GM12878 (cell line): ENCODE results near the gene TTC1. TPM values are rescaled to one million over a fixed set of nuclear protein-coding genes. Genes with fewer than 3 reads are reported as not detected.

Experiments used
- ATAC-seq: fragments of 200-7000 bp; cut with Tn5 transposase; 3 replicates; pipeline ENCODE4 v1.9.1; 2020; ENCODE audit warnings: mild to moderate bottlenecking, moderate library complexity
- BruUV-seq: library from RNA; stranded (reverse); fragments of 400-500 nt; replicated peaks from 2 replicates; lab custom pipeline; 2021; lab: Mats Ljungman, UMichigan
- CTCF ChIA-PET: fragments of 300-600 bp; sonication (Branson Sonifier 250); formaldehyde crosslinking; extraction: SDS; loops from one replicate; lab custom pipeline; 2021; ENCODE audit warnings: inconsistent platforms; lab: Yijun Ruan, JAX
- POLR2A ChIA-PET: fragments of 350-600 bp; formaldehyde crosslinking; extraction: SDS; loops from one replicate; lab custom pipeline; 2021; ENCODE audit warnings: inconsistent platforms; lab: Charles Lee
- RAD21 ChIA-PET: fragments of 300-600 bp; sonication (Branson Sonifier 250); formaldehyde crosslinking; loops from one replicate; lab custom pipeline; 2023; ENCODE audit warnings: antibody characterized with exemption; ENCODE audit not compliant: unreplicated experiment; lab: Charles Lee
- SMC1A ChIA-PET: fragments of 300-600 bp; sonication (Branson Sonifier 250); formaldehyde crosslinking; loops from one replicate; lab custom pipeline; 2023; ENCODE audit not compliant: unreplicated experiment, uncharacterized antibody; lab: Charles Lee
- DNase-seq: peaks from one replicate; pipeline ENCODE4 v3.0.0-alpha.2; 2011; ENCODE audit warnings: low read depth, low spot score
- FAIRE-seq: peaks from 3 replicates; lab custom pipeline; 2011; peaks lifted over from hg19 to GRCh38; lab: Jason Lieb, UNC
- H2AFZ ChIP-seq: 2 replicates; pipeline ENCODE4 v1.6.0; 2011; ENCODE audit warnings: low read depth, low read length, control low read depth; ENCODE audit not compliant: control insufficient read depth
- H3K27ac ChIP-seq: 2 replicates; pipeline ENCODE4 v1.5.1; 2011; ENCODE audit warnings: control low read depth; ENCODE audit not compliant: control insufficient read depth, insufficient read depth
- H3K27me3 ChIP-seq, 2 experiments: replicated peaks in 1 of 2; 2 replicates each; pipeline versions ENCODE4 v1.6.0 to v1.6.1; 2011; ENCODE audit warnings: low read length in 1 of 2; ENCODE audit not compliant: control insufficient read depth in 2 of 2, insufficient read depth in 2 of 2
- H3K36me3 ChIP-seq, 2 experiments: 2 replicates each; pipeline ENCODE4 v1.5.1; 2011; ENCODE audit warnings: low read length in 1 of 2; ENCODE audit not compliant: control insufficient read depth in 2 of 2, insufficient read depth in 2 of 2
- H3K4me1 ChIP-seq: 2 replicates; pipeline ENCODE4 v1.6.1; 2011; ENCODE audit warnings: mild to moderate bottlenecking, low read length, moderate library complexity, mixed read lengths; ENCODE audit not compliant: control insufficient read depth, insufficient read depth
- H3K4me2 ChIP-seq: 2 replicates; pipeline ENCODE4 v1.6.0; 2011; ENCODE audit warnings: control low read depth; ENCODE audit not compliant: control insufficient read depth, insufficient read depth
- H3K4me3 ChIP-seq: fragments of 200-600 bp; sonication (generic); 2 replicates; pipeline ENCODE4 v1.5.1; 2016
- H3K79me2 ChIP-seq: 2 replicates; pipeline ENCODE4 v1.6.0; 2011; ENCODE audit warnings: low read length; ENCODE audit not compliant: control insufficient read depth, insufficient read depth
- H3K9ac ChIP-seq: 2 replicates; pipeline ENCODE4 v1.8.0; 2011; ENCODE audit warnings: low read length, control low read depth, mixed read lengths; ENCODE audit not compliant: control insufficient read depth, insufficient read depth
- H3K9me3 ChIP-seq: replicated peaks from 3 replicates; pipeline ENCODE4 v1.5.1; 2011; ENCODE audit warnings: mild to moderate bottlenecking, low read length; ENCODE audit not compliant: control insufficient read depth, insufficient read depth
- H4K20me1 ChIP-seq: 2 replicates; pipeline ENCODE4 v1.6.0; 2011; ENCODE audit not compliant: control insufficient read depth, insufficient read depth
- CBFB ChIP-seq: IDR thresholded peaks from 2 replicates; pipeline ENCODE4 v1.6.1; 2016; ENCODE audit warnings: antibody characterized with exemption, low read depth
- CBX3 ChIP-seq: fragments of 200-600 bp; sonication (generic); IDR thresholded peaks from 2 replicates; pipeline ENCODE4 v1.6.1; 2016; ENCODE audit warnings: low read depth, borderline replicate concordance
- CEBPB ChIP-seq, 2 experiments: fragments of 150-350 bp in 1 of 2; IDR thresholded peaks; 2 replicates each; pipeline ENCODE4 v1.6.1; 2012 to 2014; ENCODE audit warnings: low read depth in 2 of 2, low read length in 2 of 2, borderline replicate concordance in 1 of 2, inconsistent platforms in 1 of 2
- CHD4 ChIP-seq: fragments of 200-600 bp; sonication (generic); IDR thresholded peaks from 2 replicates; pipeline ENCODE4 v1.6.1; 2016; ENCODE audit warnings: mild to moderate bottlenecking
- CREB1 ChIP-seq: IDR thresholded peaks from 2 replicates; pipeline ENCODE4 v1.6.1; 2012; ENCODE audit warnings: low read depth, mild to moderate bottlenecking, inconsistent platforms
- GATAD2B ChIP-seq: fragments of 450-650 bp; conservative IDR thresholded peaks from 2 replicates; pipeline ENCODE4 v1.6.1; 2017; ENCODE audit warnings: low read depth, mild to moderate bottlenecking, moderate library complexity
- IKZF1 ChIP-seq: fragments of 450-650 bp; conservative IDR thresholded peaks from 2 replicates; pipeline ENCODE4 v1.6.1; 2017; ENCODE audit warnings: antibody characterized with exemption, mild to moderate bottlenecking
- IRF4 ChIP-seq: IDR thresholded peaks from 2 replicates; pipeline ENCODE4 v1.6.1; 2011; ENCODE audit warnings: low read depth, low read length
- MEF2A ChIP-seq: IDR thresholded peaks from 2 replicates; pipeline ENCODE4 v1.6.1; 2011; ENCODE audit warnings: low read depth, mild to moderate bottlenecking, low read length, moderate library complexity; ENCODE audit not compliant: insufficient read depth
- NR2C1 ChIP-seq: fragments of 450-650 bp; IDR thresholded peaks from 2 replicates; pipeline ENCODE4 v1.6.1; 2017; ENCODE audit warnings: antibody characterized with exemption, mild to moderate bottlenecking, moderate library complexity
- NR2F1 ChIP-seq: fragments of 450-650 bp; conservative IDR thresholded peaks from 2 replicates; pipeline ENCODE4 v1.6.1; 2017; ENCODE audit warnings: mild to moderate bottlenecking
- STAT3 ChIP-seq: IDR thresholded peaks from 2 replicates; pipeline ENCODE4 v1.6.1; 2011; ENCODE audit warnings: low read depth, low read length, improper control_type of control experiment
- SUZ12 ChIP-seq: fragments of 200-600 bp; sonication (generic); IDR thresholded peaks from one replicate; pipeline ENCODE4 v1.6.1; 2018; ENCODE audit warnings: antibody characterized with exemption, mild to moderate bottlenecking; ENCODE audit not compliant: unreplicated experiment
- ZBTB11 ChIP-seq: fragments of 450-650 bp; formaldehyde crosslinking; IDR thresholded peaks from 2 replicates; pipeline ENCODE4 v1.5.0; 2022; ENCODE audit warnings: mild to moderate bottlenecking, missing genetic modification characterization
- ZBTB4 ChIP-seq: fragments of 450-650 bp; formaldehyde crosslinking; IDR thresholded peaks from 2 replicates; pipeline ENCODE4 v1.4.0; 2022; ENCODE audit warnings: mild to moderate bottlenecking, moderate library complexity
- ZZZ3 ChIP-seq: IDR thresholded peaks from 2 replicates; pipeline ENCODE4 v1.6.1; 2011; ENCODE audit warnings: low read depth; ENCODE audit not compliant: control insufficient read depth, insufficient read length
- WGBS: methylation state at CpG from one replicate; pipeline ENCODE4 v1.1.6; 2016; ENCODE audit warnings: low lambda C conversion rate; ENCODE audit not compliant: insufficient replicate concordance, insufficient coverage; ENCODE audit errors: missing lambda C conversion rate; 5-methylcytosine and 5-hydroxymethylcytosine counted together
- in situ Hi-C: fragments of 300-500 bp; cut with MboI; formaldehyde crosslinking; loops from 9 replicates; pipeline ENCODE4 v1.14.3; 2018; ENCODE audit warnings: mixed read lengths
- intact Hi-C: fragments of 100-400 bp; cut with micrococcal nuclease; formaldehyde crosslinking; loops from one replicate; pipeline ENCODE4 v1.14.2; 2022; ENCODE audit not compliant: unreplicated experiment
- polyA plus RNA-seq, 11 experiments: library from polyadenylated mRNA; depleted of rRNA in 4 of 11; unstranded in 6 of 11; stranded (reverse) in 5 of 11; fragments of >200 nt; fragmentation: Nextera tagmentation in 4 of 11; fragmentation: Illumina TruSeq in 1 of 11; extraction: Ambion mirVana in 4 of 11; extraction: Trizol in 1 of 11; gene quantifications; 1 replicate in 1 of 11; 2 replicates in 10 of 11; pipeline versions ENCODE4 v1.2.1 to v1.2.3, GENCODE V29; 2011 to 2016; ENCODE audit warnings: inconsistent platforms in 2 of 11, missing spikeins in 2 of 11, low read depth in 1 of 11
- total RNA-seq, 4 experiments: library from RNA; depleted of rRNA in 3 of 4; stranded (reverse); fragments of >200 nt in 3 of 4; fragmentation: Illumina TruSeq in 1 of 4; extraction: Trizol in 1 of 4; gene quantifications; 2 replicates each; pipeline versions ENCODE4 v1.2.1 to v1.2.3, GENCODE V29; 2013 to 2021

Gene TTC1
- total and polyA plus RNA-seq, 10 of the 15 experiments (the other 5 are each of a cell fraction or from before 2014, with no cell fraction given) = 46.6 to 160 (median 92.3) TPM

- 62% methylated on average over 1 of the region's 1 CpG for WGBS
- in situ Hi-C loops = no loop called here
- H3K27me3 ChIP-seq = no peaks in the 10 kb centered on the region
- no peaks in the 10 kb centered on the region for H3K79me2 ChIP-seq
- no peak overlapping the region for H3K27ac ChIP-seq
- H3K36me3 ChIP-seq = peaks cover 4 to 11% of the 10 kb centered on the region in 2 experiments
- intact Hi-C loops = no loop called here
- no peak for ATAC-seq
- ChIA-PET SMC1A (interaction anchor here (0.9 kb wide), 1 partner anchor 43 kb away, joined by 3 read pairs; no protein-coding TSS in a partner anchor), RAD21 (no interaction called here), POLR2A (no interaction called here), CTCF (interaction anchor here (1.1 to 1.3 kb wide), 2 partner anchors 42 to 54 kb away, joined by 3 read pairs; no protein-coding TSS in a partner anchor)
- H2AFZ ChIP-seq = no peak overlapping the region
- H3K4me3 ChIP-seq = no peak overlapping the region
- BruUV-seq = no TSS peak
- no peak for FAIRE-seq
- DNase-seq = no peak
- H3K9me3 ChIP-seq = no peaks in the 10 kb centered on the region
- H4K20me1 ChIP-seq = no peaks in the 10 kb centered on the region
- no peak overlapping the region for H3K9ac ChIP-seq
- no peaks in the 10 kb centered on the region for H3K4me1 ChIP-seq
- H3K4me2 ChIP-seq = no peak overlapping the region
- TF ChIP-seq CHD4 (no peak), GATAD2B (no peak), STAT3 (no peak), ZZZ3 (no peak), CBX3 (no peak), NR2F1 (no peak), CREB1 (no peak), ZBTB4 (CRISPR knock-in tag) (no peak), MEF2A (no peak), NR2C1 (no peak), CBFB (no peak), ZBTB11 (CRISPR knock-in tag) (no peak), CEBPB (IDR thresholded peaks at IDR 0.05; ENCODE audit: borderline replicate concordance in 1 of 2, low read depth in 2 of 2, low read length in 2 of 2) (no peak), IRF4 (no peak), IKZF1 (no peak), SUZ12 (no peak)
Observed at GRCh38 chr5:160064417-160064810, 55.5 kb downstream of the TTC1 start.
